ENCODE data around the gene MRPS23. TPM values are rescaled to one million over a fixed set of nuclear protein-coding genes. Genes with fewer than 3 reads are reported as not detected.

The MRPS23 gene
- polyA plus RNA-seq, 6 donors from 2014 or later = 26.3 to 48.7 (median 33.0) TPM

DNA sequence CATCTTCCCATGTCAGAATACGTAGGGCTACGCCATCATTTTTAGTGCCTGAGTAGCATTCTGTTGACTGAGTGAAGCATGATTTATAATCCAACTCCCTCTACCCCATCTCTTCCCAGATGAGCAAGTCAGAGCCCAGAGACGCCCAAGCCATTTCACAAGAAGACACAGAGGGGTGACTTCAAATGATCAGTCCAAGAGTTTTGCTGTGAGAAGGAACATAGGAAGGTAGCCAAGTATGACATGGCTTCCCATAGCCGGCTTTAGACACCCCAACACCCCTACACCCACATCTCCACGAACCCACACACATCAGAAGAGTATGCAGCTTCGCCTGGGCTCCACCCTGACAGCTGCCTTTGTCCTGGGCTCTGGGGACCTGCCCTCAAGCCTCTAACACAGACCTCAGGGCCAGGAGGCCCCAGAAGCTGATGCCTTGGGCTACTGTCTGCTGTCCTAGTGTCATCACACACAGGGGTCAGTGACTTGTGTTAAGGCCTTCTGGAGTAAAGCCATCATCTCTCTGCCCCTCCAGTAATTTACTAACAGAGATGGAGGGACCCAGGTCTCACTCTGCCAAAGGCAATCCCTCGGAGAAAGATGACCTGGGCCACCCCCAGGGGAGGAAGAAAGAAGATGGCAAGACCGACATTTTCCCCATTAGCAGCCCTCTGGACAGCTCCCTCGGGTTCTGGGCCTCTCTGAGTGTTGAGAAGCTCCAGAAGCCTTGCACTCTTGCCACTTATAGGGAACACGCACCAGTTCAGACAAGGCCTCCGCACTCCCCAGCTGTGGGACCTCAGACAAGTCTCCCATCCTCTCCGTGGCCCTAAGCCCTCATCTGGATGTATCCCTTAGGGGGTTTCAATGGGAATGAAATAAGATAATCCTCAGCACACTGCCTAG lies 38.7 kb upstream of the MRPS23 start:
- Mint-ChIP-seq H3K9me3 (no peaks in the 10 kb centered on the region), H3K4me3 (no peak overlapping the region), H3K36me3 (no peaks in the 10 kb centered on the region), H3K4me1 (peaks cover 4 to 9% (median 7%) of the 10 kb centered on the region in 3 donors), H3K27ac (peak overlapping the region in 1 of 6 donors; percentile 36), H3K27me3 (peaks cover 20 to 49% (median 33%) of the 10 kb centered on the region in 3 donors)
- ATAC-seq (ENCODE audit: low read depth in 2 of 2) = no peak
- no peak for DNase-seq

DNA sequence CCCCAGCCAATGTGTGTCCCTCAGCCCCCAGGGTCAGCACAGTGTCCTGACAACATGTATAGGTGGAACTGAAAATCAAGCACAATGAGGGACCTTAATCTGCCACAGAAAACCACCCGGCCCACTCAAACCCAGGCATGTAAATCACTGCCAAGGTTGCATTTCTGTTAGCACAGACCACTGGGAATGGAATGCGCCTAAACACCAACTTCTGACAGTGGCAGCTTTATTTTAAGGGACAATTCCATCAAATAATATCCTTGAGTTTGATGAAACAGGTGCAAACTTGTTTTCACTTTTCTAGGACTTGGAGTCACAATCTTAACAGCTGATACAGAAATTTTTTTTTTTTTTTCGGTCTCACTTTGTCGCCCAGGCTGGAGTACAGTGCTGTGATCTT lies 37.3 kb upstream of the MRPS23 start:
- H3K4me3 Mint-ChIP-seq = no peak overlapping the region
- H3K9me3 Mint-ChIP-seq = peaks cover 0 to 3% (median 0%) of the 10 kb centered on the region in 7 donors
- no peaks in the 10 kb centered on the region for H3K4me1 Mint-ChIP-seq
- peaks cover 17 to 36% (median 19%) of the 10 kb centered on the region in 3 donors for H3K27me3 Mint-ChIP-seq
- DNase-seq (no peak), ATAC-seq (ENCODE audit: low read depth in 2 of 2) (no peak)
- H3K36me3 Mint-ChIP-seq = no peaks in the 10 kb centered on the region
- H3K27ac Mint-ChIP-seq = no peak overlapping the region

DNA sequence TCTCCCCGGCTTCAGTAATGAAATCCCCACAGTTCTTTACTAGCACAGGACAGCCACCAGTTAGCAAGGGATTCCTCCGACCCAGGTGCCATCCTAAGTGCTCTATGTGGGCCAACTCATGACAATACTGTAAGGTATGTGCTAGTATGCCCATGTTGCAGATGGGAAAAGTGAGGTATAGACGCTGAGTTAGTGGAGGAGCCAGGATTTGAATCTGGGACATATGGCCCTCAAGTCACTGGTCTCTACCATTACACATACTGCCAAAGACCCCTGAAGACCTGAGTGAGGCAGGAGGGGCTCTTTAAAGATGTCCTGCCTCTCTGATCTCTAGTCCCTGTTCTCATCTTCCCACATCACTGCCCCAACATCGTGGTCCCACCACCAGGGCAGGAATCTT lies 36.2 kb upstream of the MRPS23 start:
- peaks cover 0 to 3% (median 0%) of the 10 kb centered on the region in 7 donors for H3K9me3 Mint-ChIP-seq
- ATAC-seq (ENCODE audit: low read depth in 2 of 2) (no peak), DNase-seq (no peak)
- H3K27ac Mint-ChIP-seq = no peak overlapping the region
- no peaks in the 10 kb centered on the region for H3K36me3 Mint-ChIP-seq
- peaks cover 8 to 25% (median 10%) of the 10 kb centered on the region in 3 donors for H3K27me3 Mint-ChIP-seq
- no peak overlapping the region for H3K4me3 Mint-ChIP-seq
- H3K4me1 Mint-ChIP-seq = no peaks in the 10 kb centered on the region

DNA sequence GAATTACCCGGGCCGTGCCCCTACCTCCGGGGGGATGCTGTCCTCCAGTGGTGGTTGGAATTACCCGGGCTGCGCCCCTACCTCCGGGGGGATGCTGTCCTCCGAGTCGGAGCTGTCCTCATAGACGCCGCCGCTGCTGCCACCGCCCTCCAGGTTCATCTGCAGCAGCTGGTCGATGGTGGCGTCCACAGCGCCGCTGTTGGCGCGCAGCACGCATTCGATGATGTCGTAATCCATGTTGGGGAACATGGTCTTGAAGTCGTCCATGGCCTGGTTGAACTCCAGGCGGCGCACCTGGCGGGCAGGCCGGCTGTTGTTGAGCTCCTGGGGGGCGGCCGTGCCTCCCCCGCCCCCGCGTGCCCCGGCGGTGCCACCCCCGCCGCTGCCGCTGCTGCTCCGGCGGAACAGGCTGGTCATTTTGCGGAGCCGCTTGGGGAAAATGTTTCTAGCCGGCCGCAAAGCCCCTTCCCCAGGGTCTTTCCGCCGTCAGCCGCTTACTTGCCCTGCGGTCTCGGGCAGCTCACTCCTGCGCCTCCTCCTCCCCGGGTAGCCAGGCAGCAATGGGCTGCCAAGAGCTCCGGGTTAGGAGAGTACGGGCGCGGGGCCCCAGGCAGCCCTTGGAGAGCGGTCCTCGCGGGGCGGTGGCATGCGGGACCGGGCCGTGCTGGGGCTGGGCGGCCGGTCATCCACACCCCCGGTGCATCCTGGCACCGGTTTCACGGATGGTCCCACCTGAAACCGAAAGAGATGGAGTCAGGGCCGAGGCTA lies 35.5 kb upstream of the MRPS23 start:
- Mint-ChIP-seq H3K36me3 (no peaks in the 10 kb centered on the region), H3K4me1 (no peaks in the 10 kb centered on the region), H3K4me3 (no peak overlapping the region), H3K27ac (no peak overlapping the region), H3K9me3 (peaks cover 0 to 3% (median 0%) of the 10 kb centered on the region in 7 donors), H3K27me3 (peaks cover 8 to 21% (median 10%) of the 10 kb centered on the region in 3 donors)
- DNase-seq (no peak), ATAC-seq (ENCODE audit: low read depth in 2 of 2) (no peak)

GRCh38 chr17:57881783-57882351 lies 32.0 kb upstream of the MRPS23 start:
- H3K27me3 Mint-ChIP-seq = peaks cover 18 to 30% (median 21%) of the 10 kb centered on the region in 3 donors
- H3K36me3 Mint-ChIP-seq = no peaks in the 10 kb centered on the region
- H3K9me3 Mint-ChIP-seq = peaks cover 0 to 3% (median 0%) of the 10 kb centered on the region in 7 donors
- no peak for DNase-seq
- ATAC-seq (ENCODE audit: low read depth in 2 of 2) = no peak
- no peak overlapping the region for H3K27ac Mint-ChIP-seq
- H3K4me1 Mint-ChIP-seq = no peaks in the 10 kb centered on the region
- H3K4me3 Mint-ChIP-seq = no peak overlapping the region

DNA sequence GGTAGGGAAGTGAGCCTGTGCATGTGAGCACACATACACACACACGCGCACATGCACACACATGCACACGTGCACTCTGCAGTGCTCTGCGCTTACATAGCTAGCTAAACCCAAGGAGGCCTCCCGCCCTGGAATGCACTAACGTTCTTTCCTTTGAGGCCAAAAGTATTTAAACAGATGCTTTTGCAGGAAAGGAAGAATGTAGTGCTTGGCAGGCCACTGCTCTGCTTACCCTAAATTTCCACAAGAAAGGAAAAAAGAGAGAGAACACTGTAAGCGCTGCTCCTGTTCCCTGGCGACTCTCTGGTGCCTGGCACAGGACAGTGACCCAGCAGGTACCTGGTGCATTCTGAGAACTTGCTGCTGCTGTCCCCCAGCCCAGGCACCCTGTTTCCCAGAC lies 31.3 kb upstream of the MRPS23 start:
- peaks cover 0 to 3% (median 0%) of the 10 kb centered on the region in 7 donors for H3K9me3 Mint-ChIP-seq
- H3K4me3 Mint-ChIP-seq = no peak overlapping the region
- ATAC-seq (ENCODE audit: low read depth in 2 of 2) (no peak), DNase-seq (no peak)
- no peak overlapping the region for H3K27ac Mint-ChIP-seq
- H3K4me1 Mint-ChIP-seq = peaks cover 0 to 4% (median 0%) of the 10 kb centered on the region in 3 donors
- H3K36me3 Mint-ChIP-seq = no peaks in the 10 kb centered on the region
- peaks cover 24 to 37% (median 28%) of the 10 kb centered on the region in 3 donors for H3K27me3 Mint-ChIP-seq

DNA sequence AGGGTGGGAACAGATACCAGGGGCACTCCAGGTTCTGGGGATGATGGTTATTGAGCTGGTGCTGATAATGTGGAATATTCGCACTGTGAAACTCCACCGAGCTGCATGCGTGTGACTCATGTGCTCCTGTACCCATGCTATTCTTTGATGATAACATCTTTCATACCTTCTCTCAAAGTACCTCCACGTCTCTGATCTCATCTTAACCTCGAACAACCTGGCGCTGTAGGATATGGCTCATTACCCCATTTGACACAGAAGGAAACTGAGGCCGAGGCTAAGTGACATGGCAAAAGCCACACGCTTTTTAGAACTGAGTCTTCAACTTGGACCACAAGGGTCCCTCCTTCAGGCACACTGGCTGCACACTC lies 30.2 kb upstream of the MRPS23 start:
- H3K27me3 Mint-ChIP-seq = peaks cover 32 to 48% (median 35%) of the 10 kb centered on the region in 3 donors
- H3K9me3 Mint-ChIP-seq = peaks cover 0 to 3% (median 0%) of the 10 kb centered on the region in 7 donors
- no peak for ATAC-seq (ENCODE audit: low read depth in 2 of 2)
- no peak overlapping the region for H3K27ac Mint-ChIP-seq
- no peaks in the 10 kb centered on the region for H3K36me3 Mint-ChIP-seq
- peaks cover 0 to 7% (median 4%) of the 10 kb centered on the region in 3 donors for H3K4me1 Mint-ChIP-seq
- DNase-seq = no peak
- no peak overlapping the region for H3K4me3 Mint-ChIP-seq

DNA sequence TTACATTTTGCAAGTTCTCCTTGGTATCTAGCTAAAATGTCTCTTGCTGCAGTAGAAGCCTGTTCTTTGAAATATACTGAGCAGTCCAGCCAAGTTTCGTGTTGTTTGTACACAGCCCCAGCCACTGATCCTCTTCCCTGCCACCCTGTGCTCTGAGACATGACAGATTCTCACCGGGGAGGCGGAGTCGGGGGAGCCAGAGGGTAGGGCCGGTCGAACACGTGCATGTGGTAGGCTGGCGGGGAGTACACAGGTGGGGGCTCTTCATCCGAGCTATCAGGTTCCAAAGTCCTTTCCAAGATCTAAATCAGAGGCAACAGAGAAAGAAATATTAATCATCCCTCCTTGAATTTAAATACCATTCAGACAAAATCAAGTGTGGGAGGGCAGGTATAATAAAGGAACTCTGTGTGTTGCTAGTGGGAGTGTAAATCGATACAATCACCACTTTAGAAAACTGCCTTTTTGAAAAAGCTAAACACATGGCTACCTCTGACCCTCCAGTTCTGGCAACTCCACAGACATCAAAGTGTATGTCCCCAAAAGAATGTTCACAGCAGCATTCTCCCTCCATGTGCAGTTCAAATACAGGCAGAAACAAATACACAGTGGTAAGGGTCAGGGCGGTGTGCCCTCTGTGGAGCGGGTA lies 29.7 kb upstream of the MRPS23 start:
- ATAC-seq (ENCODE audit: low read depth in 2 of 2) (no peak), DNase-seq (no peak)
- H3K9me3 Mint-ChIP-seq = peaks cover 0 to 3% (median 0%) of the 10 kb centered on the region in 7 donors
- no peaks in the 10 kb centered on the region for H3K36me3 Mint-ChIP-seq
- peaks cover 30 to 46% (median 40%) of the 10 kb centered on the region in 3 donors for H3K27me3 Mint-ChIP-seq
- no peak overlapping the region for H3K4me3 Mint-ChIP-seq
- H3K27ac Mint-ChIP-seq = no peak overlapping the region
- H3K4me1 Mint-ChIP-seq = peaks cover 0 to 7% (median 6%) of the 10 kb centered on the region in 3 donors

GRCh38 chr17:57877803-57878377 lies 28.0 kb upstream of the MRPS23 start:
- Mint-ChIP-seq H3K27me3 (peaks cover 41 to 58% (median 57%) of the 10 kb centered on the region in 3 donors), H3K36me3 (no peaks in the 10 kb centered on the region), H3K4me1 (peaks cover 13 to 21% (median 19%) of the 10 kb centered on the region in 3 donors), H3K27ac (no peak overlapping the region), H3K9me3 (peaks cover 0 to 3% (median 0%) of the 10 kb centered on the region in 7 donors), H3K4me3 (no peak overlapping the region)
- ATAC-seq (ENCODE audit: low read depth in 2 of 2) (no peak), DNase-seq (no peak)

DNA sequence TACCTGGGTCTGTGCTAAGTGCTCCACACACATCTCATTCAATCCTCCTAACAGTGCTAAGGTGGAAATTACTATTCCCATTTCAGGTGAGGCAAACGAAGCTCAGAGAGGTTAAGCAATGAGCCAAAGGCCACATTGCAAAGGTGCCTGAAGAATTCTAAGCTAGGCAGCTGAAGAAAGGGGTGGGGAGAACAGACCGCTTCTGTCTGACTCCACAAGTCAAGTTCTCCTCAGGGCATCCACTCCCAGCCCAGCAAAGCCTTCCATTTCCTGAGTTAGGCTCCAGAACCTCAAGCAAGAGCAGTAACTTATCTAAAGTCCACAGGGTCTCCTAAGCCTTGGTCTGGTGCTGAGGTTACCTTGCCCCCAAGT lies 27.0 kb upstream of the MRPS23 start:
- Mint-ChIP-seq H3K27me3 (peaks cover 42 to 66% (median 66%) of the 10 kb centered on the region in 3 donors), H3K27ac (no peak overlapping the region), H3K4me1 (peaks cover 18 to 25% (median 20%) of the 10 kb centered on the region in 3 donors), H3K36me3 (no peaks in the 10 kb centered on the region), H3K9me3 (no peaks in the 10 kb centered on the region), H3K4me3 (peak overlapping the region in 1 of 8 donors; percentile 9)
- DNase-seq = no peak
- no peak for ATAC-seq (ENCODE audit: low read depth in 2 of 2)

DNA sequence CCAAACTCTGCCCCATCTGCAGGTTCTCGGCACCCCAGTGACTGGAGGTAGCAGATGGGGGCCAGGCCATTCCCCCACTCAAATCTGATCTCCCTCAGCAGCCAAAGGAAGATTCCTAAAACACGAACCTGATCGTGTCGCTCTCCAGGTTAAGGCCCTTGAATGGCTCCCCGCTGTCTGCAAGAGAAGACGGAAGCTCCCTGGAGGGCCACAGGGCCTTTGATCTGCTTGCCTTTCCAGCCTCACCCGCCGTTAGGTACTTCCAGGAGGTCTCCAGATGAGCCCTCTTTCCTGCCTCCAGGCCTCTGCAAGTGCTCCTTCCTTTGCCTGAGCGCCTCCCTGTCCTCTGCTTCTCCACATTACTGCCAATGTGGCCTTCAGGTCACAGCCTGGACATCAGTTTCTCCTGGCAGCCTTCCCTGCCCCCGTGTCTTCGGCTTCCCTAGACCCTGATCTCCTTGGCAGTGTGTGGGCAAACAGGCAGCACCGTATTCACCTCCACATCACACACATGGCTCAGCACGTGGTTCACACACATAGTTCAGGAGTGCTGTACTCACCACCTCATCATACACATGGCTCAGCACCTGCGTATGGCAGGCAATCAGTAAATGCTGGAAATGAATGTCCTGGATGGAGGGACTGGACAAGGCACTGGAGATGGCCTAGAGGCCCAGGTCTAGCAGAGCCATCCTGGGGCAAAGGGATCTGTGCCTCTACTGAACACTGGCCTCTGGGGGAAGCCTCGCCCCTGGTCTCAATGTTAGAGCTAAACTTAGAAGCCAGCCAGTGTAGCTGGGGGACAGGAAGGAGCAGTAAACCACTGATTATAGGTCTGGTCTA lies 26.4 kb upstream of the MRPS23 start:
- Mint-ChIP-seq H3K27ac (peak overlapping the region in 1 of 6 donors; percentile 15), H3K9me3 (no peaks in the 10 kb centered on the region), H3K4me3 (peak overlapping the region in 3 of 8 donors; percentile 10 to 59 (median 22)), H3K36me3 (no peaks in the 10 kb centered on the region), H3K4me1 (peaks cover 19 to 25% (median 20%) of the 10 kb centered on the region in 3 donors), H3K27me3 (peaks cover 43 to 71% (median 70%) of the 10 kb centered on the region in 3 donors)
- ATAC-seq (ENCODE audit: low read depth in 2 of 2) = no peak
- DNase-seq = no peak
